ENCODE data around the gene PIM1.

DNA sequence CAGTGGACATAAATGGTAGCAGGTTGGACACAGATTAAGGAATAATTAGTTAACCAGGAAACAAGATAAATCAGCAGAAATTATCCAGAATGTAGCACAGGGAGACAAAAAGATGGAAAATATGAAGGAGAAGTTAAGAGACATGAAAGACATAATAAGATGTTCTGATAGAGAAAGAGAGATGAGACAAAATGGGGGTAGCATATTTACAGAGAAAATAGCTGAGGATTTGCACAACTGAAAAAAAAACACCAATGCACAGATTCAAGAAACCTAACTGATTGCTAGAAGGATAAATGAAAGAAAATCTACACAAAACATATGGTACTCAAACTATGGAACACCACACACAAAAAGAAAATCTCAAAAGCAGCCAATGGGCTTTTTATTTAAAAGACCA, 53.0 kb downstream of the PIM1 start:
- no peak for TF ChIP-seq POLR2AphosphoS5 (IDR thresholded peaks at IDR 0.05; ENCODE audit: low read depth, low read length)
- TF ChIP-seq POLR2A (IDR thresholded peaks at IDR 0.05; ENCODE audit: low read depth, low read length): no peak
